GM23338 (cell line): Measurements from ENCODE around the gene SORT1.

ENCODE experiments used
- CREB1 ChIP-seq: fragments of 250-450 bp; sonication (Bioruptor Pico); IDR thresholded peaks from 2 replicates; pipeline ENCODE4 v1.5.0; 2020; ENCODE audit warnings: low read depth, mild to moderate bottlenecking, moderate library complexity
- CTCF ChIP-seq, 2 experiments: fragments of 200-600 bp in 1 of 2; sonication (generic) in 1 of 2; conservative IDR thresholded peaks; 2 replicates each; pipeline versions ENCODE4 v1.5.1 to v1.6.1; 2016 to 2017; ENCODE audit warnings: antibody characterized with exemption in 2 of 2, low read depth in 2 of 2, mild to moderate bottlenecking in 2 of 2, moderate library complexity in 1 of 2
- EZH2 ChIP-seq: fragments of 200-600 bp; sonication (generic); IDR thresholded peaks from one replicate; pipeline ENCODE4 v1.8.0; 2017; ENCODE audit warnings: antibody characterized with exemption, mild to moderate bottlenecking, low read depth; ENCODE audit not compliant: unreplicated experiment
- EZH2phosphoT487 ChIP-seq: fragments of 200-600 bp; sonication (generic); IDR thresholded peaks from one replicate; pipeline ENCODE4 v1.8.1; 2018; ENCODE audit warnings: antibody characterized with exemption; ENCODE audit not compliant: unreplicated experiment
- JUNB ChIP-seq: IDR thresholded peaks from one replicate; pipeline ENCODE4 v1.6.1; 2016; ENCODE audit warnings: antibody characterized with exemption; ENCODE audit not compliant: unreplicated experiment
- POLR2AphosphoS5 ChIP-seq: IDR thresholded peaks from 2 replicates; pipeline ENCODE4 v1.6.1; 2016; ENCODE audit warnings: antibody characterized with exemption, low read depth
- REST ChIP-seq: IDR thresholded peaks from one replicate; pipeline ENCODE4 v1.6.1; 2018; ENCODE audit warnings: antibody characterized with exemption; ENCODE audit not compliant: unreplicated experiment
- ZNF114 ChIP-seq: fragments of 250-450 bp; sonication (Bioruptor Pico); IDR thresholded peaks from 2 replicates; pipeline ENCODE4 v1.5.0; 2020; ENCODE audit warnings: mild to moderate bottlenecking, moderate library complexity
- ZNF331 ChIP-seq: fragments of 250-450 bp; sonication (Bioruptor Pico); IDR thresholded peaks from 2 replicates; pipeline ENCODE4 v1.5.0; 2020; ENCODE audit warnings: low read depth, mild to moderate bottlenecking, moderate library complexity

GRCh38 chr1:109270623-109271317 is 126.9 kb downstream of the SORT1 start:
- no peak for TF ChIP-seq JUNB
- TF ChIP-seq CREB1 (CRISPR knock-in tag) = no peak
- TF ChIP-seq CTCF (conservative IDR thresholded peaks at IDR 0.05; ENCODE audit: low read depth in 2 of 2) = no peak
- TF ChIP-seq EZH2 = no peak
- no peak for TF ChIP-seq POLR2AphosphoS5
- TF ChIP-seq ZNF331 (CRISPR knock-in tag) = no peak
- TF ChIP-seq ZNF114 (CRISPR knock-in tag) = no peak
- no peak for TF ChIP-seq REST
- no peak for TF ChIP-seq EZH2phosphoT487
